Endothelial cell of umbilical vein (primary cell): ENCODE data around the gene SPNS2. TPM values are rescaled to one million over a fixed set of nuclear protein-coding genes. Genes with fewer than 3 reads are reported as not detected.

Experiments used
- BruUV-seq: library from RNA; stranded (reverse); fragments of 400-500 nt; replicated peaks from 2 replicates; lab custom pipeline; 2021; lab: Mats Ljungman, UMichigan
- CTCF ChIA-PET: fragments of 300-600, 350-600 bp; sonication (Branson Sonifier 250); formaldehyde crosslinking; loops from one replicate; lab custom pipeline; 2021; ENCODE audit warnings: antibody characterized with exemption, inconsistent platforms; lab: Charles Lee
- POLR2A ChIA-PET: fragments of 300-600, 350-600 bp; sonication (Branson Sonifier 250); formaldehyde crosslinking; loops from one replicate; lab custom pipeline; 2021; ENCODE audit warnings: antibody characterized with exemption, inconsistent platforms; lab: Charles Lee
- DNase-seq: peaks from one replicate; pipeline ENCODE4 v3.0.0-alpha.2; 2011; ENCODE audit warnings: low read depth, low spot score
- FAIRE-seq: peaks from 2 replicates; lab custom pipeline; 2011; peaks lifted over from hg19 to GRCh38; lab: Jason Lieb, UNC
- H2AFZ ChIP-seq: 2 replicates; pipeline ENCODE4 v1.6.0; 2012; ENCODE audit warnings: low read depth, low read length, control low read depth, inconsistent platforms
- H3K27ac ChIP-seq: 2 replicates; pipeline ENCODE4 v1.5.1; 2011; ENCODE audit warnings: low read depth, mild to moderate bottlenecking, control low read depth, low read length, moderate library complexity; ENCODE audit not compliant: insufficient read depth
- H3K27me3 ChIP-seq, 2 experiments: 2 replicates each; pipeline versions ENCODE4 v1.6.0 to v1.6.1; 2011; ENCODE audit warnings: low read length in 2 of 2, mixed read lengths in 1 of 2; ENCODE audit not compliant: control insufficient read depth in 2 of 2, insufficient read depth in 2 of 2
- H3K36me3 ChIP-seq, 2 experiments: 2 replicates in 1 of 2; 3 replicates in 1 of 2; pipeline ENCODE4 v1.5.1; 2011; ENCODE audit warnings: low read length in 2 of 2, mild to moderate bottlenecking in 1 of 2, moderate library complexity in 1 of 2; ENCODE audit not compliant: control insufficient read depth in 2 of 2, insufficient read depth in 2 of 2; ENCODE audit errors: extremely low read depth in 1 of 2
- H3K4me1 ChIP-seq: 3 replicates; pipeline ENCODE4 v1.5.1; 2011; ENCODE audit warnings: mild to moderate bottlenecking, low read length; ENCODE audit not compliant: control insufficient read depth, insufficient read depth; ENCODE audit errors: extremely low read depth
- H3K4me2 ChIP-seq: 2 replicates; pipeline ENCODE4 v1.6.1; 2011; ENCODE audit warnings: low read length, control low read depth, mixed read lengths; ENCODE audit not compliant: insufficient read depth
- H3K4me3 ChIP-seq, 3 experiments: fragments of 200-600 bp in 1 of 3; sonication (generic), shearing (Covaris generic) in 1 of 3; replicated peaks in 1 of 3; 2 replicates each; pipeline ENCODE4 v1.5.1; 2011 to 2016; ENCODE audit warnings: control low read depth in 3 of 3, low read length in 3 of 3, mild to moderate bottlenecking in 2 of 3, inconsistent platforms in 1 of 3, low read depth in 1 of 3, moderate library complexity in 1 of 3; ENCODE audit not compliant: insufficient read depth in 1 of 3
- H3K79me2 ChIP-seq: 2 replicates; pipeline ENCODE4 v1.6.0; 2012; ENCODE audit warnings: low read length, inconsistent platforms; ENCODE audit not compliant: control insufficient read depth, insufficient read depth
- H3K9ac ChIP-seq: replicated peaks from 2 replicates; pipeline ENCODE3; 2011; ENCODE audit warnings: low read length, control low read depth; ENCODE audit not compliant: insufficient read depth; ENCODE audit errors: extremely low read depth
- H3K9me1 ChIP-seq: replicated peaks from 3 replicates; pipeline ENCODE4 v1.6.0; 2011; ENCODE audit warnings: mild to moderate bottlenecking, low read length; ENCODE audit not compliant: control insufficient read depth, insufficient read depth; ENCODE audit errors: extremely low read depth
- H3K9me3 ChIP-seq: replicated peaks from 2 replicates; pipeline ENCODE4 v1.5.1; 2012; ENCODE audit warnings: low read length, inconsistent platforms; ENCODE audit not compliant: control insufficient read depth, insufficient read depth
- H4K20me1 ChIP-seq: replicated peaks from 2 replicates; pipeline ENCODE3; 2011; ENCODE audit warnings: mild to moderate bottlenecking, low read length; ENCODE audit not compliant: control insufficient read depth, insufficient read depth; ENCODE audit errors: extremely low read depth
- CTCF ChIP-seq, 2 donors: IDR thresholded peaks; 1 replicate in 1 of 2; 2 replicates in 1 of 2; pipeline ENCODE4 v1.5.1; 2011; ENCODE audit warnings: low read length in 2 of 2, mild to moderate bottlenecking in 2 of 2, moderate library complexity in 2 of 2, control low read depth in 1 of 2, inconsistent platforms in 1 of 2, low read depth in 1 of 2; ENCODE audit not compliant: insufficient read depth in 1 of 2; ENCODE audit errors: extremely low read depth in 1 of 2
- EZH2 ChIP-seq: IDR thresholded peaks from 2 replicates; pipeline ENCODE4 v1.6.1; 2012; ENCODE audit warnings: borderline replicate concordance, low read depth, mild to moderate bottlenecking, moderate library complexity, low read length, inconsistent platforms; ENCODE audit not compliant: severe bottlenecking
- FOS ChIP-seq: IDR thresholded peaks from 2 replicates; pipeline ENCODE4 v1.6.1; 2011; ENCODE audit warnings: mild to moderate bottlenecking, low read length, moderate library complexity, borderline replicate concordance; ENCODE audit not compliant: insufficient read depth
- GATA2 ChIP-seq: IDR thresholded peaks from 2 replicates; pipeline ENCODE4 v1.7.0; 2011; ENCODE audit warnings: low read depth, mild to moderate bottlenecking, moderate library complexity, mixed read lengths, low read length; ENCODE audit not compliant: insufficient read length, insufficient read depth
- JUN ChIP-seq: IDR thresholded peaks from 2 replicates; pipeline ENCODE4 v1.6.1; 2011; ENCODE audit warnings: borderline replicate concordance, low read depth; ENCODE audit not compliant: insufficient read length, insufficient read depth
- MAX ChIP-seq: IDR thresholded peaks from 2 replicates; pipeline ENCODE4 v1.6.1; 2011; ENCODE audit not compliant: insufficient read depth, insufficient read length
- MYC ChIP-seq: IDR thresholded peaks from one replicate; pipeline ENCODE4 v1.6.1; 2011; ENCODE audit warnings: mild to moderate bottlenecking, low read depth, low read length
- POLR2A ChIP-seq: IDR thresholded peaks from 2 replicates; pipeline ENCODE4 v1.6.1; 2012; ENCODE audit warnings: low read depth, mild to moderate bottlenecking, control low read depth, low read length
- POLR2AphosphoS5 ChIP-seq: IDR thresholded peaks from 2 replicates; pipeline ENCODE4 v1.6.1; 2012; ENCODE audit warnings: low read depth, mild to moderate bottlenecking, control low read depth, low read length, moderate library complexity; ENCODE audit not compliant: insufficient read depth
- dilution Hi-C: fragments of 300-500 bp; cut with MboI; formaldehyde crosslinking; loops from one replicate; pipeline ENCODE4 v1.15.0; 2019; ENCODE audit warnings: low sequenced_read_pairs; ENCODE audit not compliant: extremely low pct_ligation_motif_present
- intact Hi-C: fragments of 100-400 bp; cut with micrococcal nuclease; formaldehyde crosslinking; loops from one replicate; pipeline ENCODE4 v1.10.0; 2022
- polyA plus RNA-seq, 4 experiments: library from polyadenylated mRNA; depleted of rRNA in 3 of 4; stranded (reverse) in 3 of 4; unstranded in 1 of 4; fragments of >200 nt; gene quantifications; 2 replicates each; pipeline versions ENCODE4 v1.2.1 to v1.2.3, GENCODE V29; 2011 to 2012; ENCODE audit warnings: missing spikeins in 1 of 4
- total RNA-seq: library from RNA; stranded (reverse); gene quantifications from 2 replicates; pipeline ENCODE4 v1.2.3, GENCODE V29; 2021

The SPNS2 gene
- total and polyA plus RNA-seq, 2 donors (not counting 3 experiments of a cell fraction or from before 2014, with no cell fraction given): 70.2 to 77.3 TPM

- Histone ChIP-seq H3K9me3 (no peaks in the 10 kb centered on the region), H3K27me3 (no peaks in the 10 kb centered on the region), H3K4me3 (no peak overlapping the region), H3K79me2 (no peaks in the 10 kb centered on the region), H4K20me1 (no peaks in the 10 kb centered on the region), H3K9me1 (no peaks in the 10 kb centered on the region), H3K27ac (no peak overlapping the region), H3K9ac (no peak overlapping the region), H2AFZ (no peak overlapping the region), H3K4me1 (peaks cover 10% of the 10 kb centered on the region), H3K4me2 (no peak overlapping the region), H3K36me3 (peaks cover 5 to 27% of the 10 kb centered on the region in 2 experiments)
- intact Hi-C loops (no loop called here), dilution Hi-C loops (no loop called here)
- FAIRE-seq (no peak), DNase-seq (no peak)
- ChIA-PET POLR2A (no interaction called here), CTCF (interaction anchor here (4.0 kb wide), 1 partner anchor 21 kb away, joined by 9 read pairs; no protein-coding TSS in a partner anchor)
- TF ChIP-seq POLR2A (no peak), CTCF (IDR thresholded peaks at IDR 0.05; ENCODE audit: extremely low read depth in 1 of 2, insufficient read depth in 1 of 2, low read depth in 1 of 2, low read length in 2 of 2) (no peak), MAX (no peak), FOS (no peak), POLR2AphosphoS5 (no peak), MYC (no peak), EZH2 (no peak), GATA2 (no peak), JUN (no peak)
- no TSS peak for BruUV-seq
These were observed 46.7 kb downstream of the SPNS2 start for GRCh38 chr17:4545217-4545951.
